Fibroblast of skin of right quadriceps (primary cell): Measurements from ENCODE around the gene CFAP119.
A peak's percentile ranks its signal among the peaks of the same experiment; 100 is the strongest.
"Not testable (repeated sequence)": the region's sequence is repeated elsewhere in the genome, so short reads cannot be mapped to it uniquely, and the experiment has no call there.

ENCODE experiments used
- DNase-seq: peaks from one replicate; pipeline ENCODE4 v3.0.0-alpha.2; 2013

Gene CFAP119

DNA sequence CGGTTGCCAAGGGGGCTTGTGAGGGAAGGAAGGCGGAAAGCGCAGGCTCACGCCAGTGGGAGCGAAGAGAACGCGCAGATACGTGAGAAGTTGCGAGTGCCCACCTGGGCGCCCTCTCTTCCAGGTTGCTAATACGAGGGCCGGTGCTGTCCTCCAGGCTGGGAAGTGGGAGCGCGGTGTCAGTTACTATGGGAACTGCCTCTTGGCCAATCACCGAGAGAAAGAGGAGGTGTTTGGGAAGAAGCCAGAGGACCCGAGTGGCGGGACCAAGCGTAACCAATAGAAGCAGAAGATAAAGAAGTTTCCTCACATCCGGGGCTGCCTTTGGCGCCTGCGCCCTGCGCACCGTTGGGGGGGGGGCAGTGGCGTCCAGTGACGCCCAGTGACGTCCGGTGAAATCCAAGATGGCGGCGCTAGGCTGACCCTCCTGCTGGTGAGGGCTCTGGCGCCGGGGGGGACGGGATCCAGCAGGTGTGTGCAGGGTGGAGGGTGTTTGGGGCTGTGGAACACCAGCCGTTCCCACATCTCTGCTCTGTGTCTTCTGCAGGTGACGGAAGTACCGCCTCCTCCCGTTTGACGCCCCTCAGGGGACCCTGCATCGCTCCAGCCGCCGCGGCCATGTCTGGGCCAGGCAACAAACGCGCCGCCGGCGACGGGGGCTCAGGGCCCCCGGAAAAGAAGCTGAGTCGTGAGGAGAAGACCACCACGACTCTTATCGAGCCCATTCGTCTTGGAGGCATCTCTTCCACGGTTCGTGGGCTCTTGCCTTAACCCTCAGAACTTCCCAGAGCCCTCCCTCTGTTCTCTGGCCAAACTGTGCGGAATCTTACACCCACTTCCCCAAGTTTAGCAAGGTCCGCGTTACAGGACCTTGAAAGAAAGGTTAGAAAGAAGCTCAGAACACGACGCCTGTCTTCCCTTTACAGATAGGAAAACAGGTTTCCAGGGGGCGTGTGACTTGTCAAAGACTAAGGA, at the start of gene CFAP119, which contains the start of gene RNF40:
Gene CFAP119 (minus strand): TSS at position 135 of the 975 bp plus-strand sequence. CDS start 314 bp downstream, outside the sequence.
Gene RNF40 (plus strand): TSS at position 395 of the 975 bp plus-strand sequence. CDS start 224 bp downstream, at position 619.
- DNase-seq, result peak; percentile 97

DNA sequence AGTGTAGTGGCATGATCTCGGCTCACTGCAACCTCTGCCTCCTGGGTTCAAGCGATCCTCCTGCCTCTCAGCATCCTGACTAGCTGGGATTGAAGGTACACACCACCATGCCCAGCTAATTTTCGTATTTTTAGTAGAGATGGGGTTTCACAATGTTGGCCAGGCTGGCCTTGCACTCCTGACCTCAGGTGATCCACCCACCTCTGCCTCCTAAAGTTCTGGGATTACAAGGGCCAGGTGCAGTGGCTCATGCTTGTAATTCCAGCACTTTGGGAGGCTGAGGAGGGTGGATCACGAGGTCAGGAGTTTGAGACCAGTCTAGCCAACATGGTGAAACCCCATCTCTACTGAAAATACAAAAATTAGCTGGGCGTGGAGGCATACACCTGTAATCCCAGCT, 47.8 kb upstream of the CFAP119 start:
- not testable (repeated sequence) for DNase-seq

DNA sequence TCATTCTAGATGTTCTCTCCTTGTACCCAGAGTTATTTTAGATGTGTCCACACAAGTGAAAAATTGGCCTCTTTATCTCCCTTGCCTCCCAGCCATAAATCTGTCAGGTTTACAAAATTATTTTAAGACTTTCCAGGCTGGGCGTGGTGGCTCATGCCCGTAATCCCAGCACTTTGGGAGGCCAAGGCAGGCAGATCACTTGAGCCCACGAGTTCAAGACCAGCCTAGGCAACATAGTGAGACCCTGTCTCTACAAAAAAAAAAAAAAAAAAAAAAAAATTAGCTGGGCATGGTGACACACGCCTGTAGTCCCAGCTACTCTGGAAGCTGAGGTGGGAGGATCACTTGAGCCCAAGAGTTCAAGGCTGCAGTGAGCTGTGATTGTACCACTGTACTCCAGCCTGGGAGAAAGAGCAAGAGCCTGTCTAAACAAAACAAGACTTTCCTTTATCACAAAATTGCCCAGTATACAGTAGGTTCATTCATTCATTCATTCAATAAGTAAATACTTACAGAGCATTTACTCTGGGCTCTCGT, 47.1 kb upstream of the CFAP119 start:
- not testable (repeated sequence) for DNase-seq

DNA sequence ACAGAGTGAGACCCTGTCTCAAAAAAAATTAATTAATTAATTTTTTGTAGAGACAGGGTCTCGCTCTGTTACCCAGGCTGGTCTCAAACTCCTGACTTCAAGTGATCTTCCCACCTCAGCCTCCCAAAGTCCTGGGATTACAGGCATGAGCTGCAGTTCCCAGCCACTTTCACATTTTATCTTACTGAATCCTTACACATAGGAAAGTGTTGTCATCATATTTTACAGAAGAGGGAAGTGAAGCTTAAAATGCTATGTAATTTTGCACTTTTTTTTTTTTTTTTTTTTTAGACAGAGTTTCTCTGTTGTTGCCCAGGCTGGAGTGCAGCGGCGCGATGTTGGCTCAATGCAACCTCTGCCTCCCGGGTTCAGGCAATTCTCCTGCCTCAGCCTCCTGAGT, 46.3 kb upstream of the CFAP119 start:
- DNase-seq, result no peak

GRCh38 chr16:30805370-30806169, 43.7 kb upstream of the CFAP119 start:
- DNase-seq, result peak; percentile 74

- no peak for DNase-seq
These were observed 43.2 kb upstream of the CFAP119 start for GRCh38 chr16:30805056-30805369.

DNA sequence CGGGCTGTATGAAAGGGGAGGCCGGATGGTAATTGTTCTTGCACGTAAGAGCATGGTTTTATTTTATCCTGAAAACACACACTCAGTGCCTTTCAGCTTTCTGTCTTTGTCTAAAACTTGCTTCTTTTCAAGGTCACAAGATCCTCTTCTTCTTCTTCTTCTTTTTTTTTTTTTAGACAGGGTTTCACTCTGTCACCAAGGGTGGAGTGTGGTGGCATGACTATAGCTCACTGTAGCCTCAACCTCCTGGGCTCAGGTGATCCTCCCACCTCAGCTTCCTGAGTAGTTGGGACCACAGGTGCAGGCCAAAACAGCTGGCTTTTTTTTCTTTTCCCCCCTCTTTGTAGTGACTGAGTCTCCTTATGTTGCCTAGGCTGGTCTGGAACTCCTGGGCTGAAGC, 41.1 kb upstream of the CFAP119 start:
- DNase-seq, result no peak

- no peak for DNase-seq
These were observed 35.9 kb upstream of the CFAP119 start for GRCh38 chr16:30797670-30798309.

GRCh38 chr16:30794634-30795033, 32.8 kb upstream of the CFAP119 start:
- DNase-seq, result no peak

- no peak for DNase-seq
These were observed 31.7 kb upstream of the CFAP119 start for GRCh38 chr16:30793508-30794069.

GRCh38 chr16:30787613-30788378, 25.9 kb upstream of the CFAP119 start:
- no peak for DNase-seq

DNA sequence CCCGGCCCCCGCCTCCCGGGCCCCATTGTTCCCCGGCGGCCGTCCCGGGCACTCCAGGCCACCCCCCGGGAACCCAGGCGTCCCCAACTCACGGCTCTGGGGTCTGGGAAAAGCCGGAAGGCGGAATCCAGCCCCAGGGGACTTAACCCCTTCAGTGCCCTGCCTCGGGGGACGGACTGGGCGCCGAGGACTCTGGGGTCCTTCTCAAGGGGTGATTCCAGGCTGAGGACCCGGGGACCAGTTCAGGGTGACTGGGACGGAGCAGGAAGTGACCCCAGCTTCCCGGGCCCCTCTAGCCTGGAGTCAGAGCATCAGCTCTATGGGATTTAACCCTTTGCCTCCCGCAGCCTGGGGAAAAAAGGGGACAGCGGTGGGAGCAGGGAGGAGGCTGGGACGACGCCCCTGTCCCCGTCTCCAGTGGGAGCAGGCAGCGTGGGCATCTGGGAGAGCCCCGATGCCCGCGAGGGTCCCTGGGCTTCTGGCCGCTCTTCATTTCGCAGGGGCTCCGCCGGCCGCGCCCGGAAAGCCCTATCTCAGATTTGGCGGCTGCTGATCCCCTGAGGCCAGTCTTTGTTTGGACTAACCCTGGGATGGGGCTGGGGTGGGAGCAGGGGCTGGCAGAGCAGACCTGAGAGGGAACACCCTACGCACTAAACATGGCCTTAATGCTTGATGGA, 25.2 kb upstream of the CFAP119 start, which contains the start of gene ZNF629:
Gene ZNF629 (minus strand): TSS at position 270 of the 677 bp plus-strand sequence. CDS start 2,723 bp downstream, outside the sequence.
- DNase-seq, result peak; percentile 69

DNA sequence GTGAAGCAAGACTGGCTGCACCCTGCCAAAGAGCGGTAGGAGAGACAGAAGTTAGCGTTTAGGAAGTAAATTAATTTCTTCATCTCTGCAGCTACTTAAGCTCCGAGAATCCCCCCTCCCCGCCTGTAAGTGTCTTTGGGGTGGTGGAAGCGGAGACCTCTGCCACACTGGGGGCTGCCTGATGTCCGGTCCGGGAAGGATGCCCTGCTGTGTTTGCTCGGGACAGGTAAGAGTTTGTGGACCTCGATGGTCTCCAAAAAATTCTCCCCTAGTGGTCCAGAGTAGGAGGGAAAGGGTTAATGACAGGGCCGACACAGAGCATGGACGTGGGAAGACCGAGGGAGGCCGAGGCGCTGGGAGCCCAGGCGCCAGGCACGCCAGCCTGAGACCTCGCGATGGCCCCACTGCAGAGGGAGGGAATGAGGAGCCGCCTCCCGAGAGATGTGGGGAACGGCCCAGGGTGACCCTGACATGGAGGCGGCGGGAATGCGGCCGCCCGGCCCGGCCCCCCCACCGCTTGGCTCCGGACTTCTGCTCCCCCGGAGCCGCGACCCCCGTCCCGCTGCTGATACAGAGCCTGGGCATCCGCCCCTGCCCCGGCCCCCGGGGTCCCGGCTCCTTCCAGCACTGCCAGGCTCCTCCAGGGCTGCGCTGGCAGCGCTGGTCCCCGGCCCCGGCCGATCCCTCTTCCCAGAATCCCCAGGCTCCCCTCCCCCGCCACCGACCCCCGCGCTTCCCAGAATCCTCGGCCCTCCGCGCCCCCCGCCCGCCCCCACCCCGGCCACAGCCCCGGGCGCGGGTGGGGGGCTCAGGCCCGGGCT, 24.5 kb upstream of the CFAP119 start:
- DNase-seq, result peak; percentile 55

DNA sequence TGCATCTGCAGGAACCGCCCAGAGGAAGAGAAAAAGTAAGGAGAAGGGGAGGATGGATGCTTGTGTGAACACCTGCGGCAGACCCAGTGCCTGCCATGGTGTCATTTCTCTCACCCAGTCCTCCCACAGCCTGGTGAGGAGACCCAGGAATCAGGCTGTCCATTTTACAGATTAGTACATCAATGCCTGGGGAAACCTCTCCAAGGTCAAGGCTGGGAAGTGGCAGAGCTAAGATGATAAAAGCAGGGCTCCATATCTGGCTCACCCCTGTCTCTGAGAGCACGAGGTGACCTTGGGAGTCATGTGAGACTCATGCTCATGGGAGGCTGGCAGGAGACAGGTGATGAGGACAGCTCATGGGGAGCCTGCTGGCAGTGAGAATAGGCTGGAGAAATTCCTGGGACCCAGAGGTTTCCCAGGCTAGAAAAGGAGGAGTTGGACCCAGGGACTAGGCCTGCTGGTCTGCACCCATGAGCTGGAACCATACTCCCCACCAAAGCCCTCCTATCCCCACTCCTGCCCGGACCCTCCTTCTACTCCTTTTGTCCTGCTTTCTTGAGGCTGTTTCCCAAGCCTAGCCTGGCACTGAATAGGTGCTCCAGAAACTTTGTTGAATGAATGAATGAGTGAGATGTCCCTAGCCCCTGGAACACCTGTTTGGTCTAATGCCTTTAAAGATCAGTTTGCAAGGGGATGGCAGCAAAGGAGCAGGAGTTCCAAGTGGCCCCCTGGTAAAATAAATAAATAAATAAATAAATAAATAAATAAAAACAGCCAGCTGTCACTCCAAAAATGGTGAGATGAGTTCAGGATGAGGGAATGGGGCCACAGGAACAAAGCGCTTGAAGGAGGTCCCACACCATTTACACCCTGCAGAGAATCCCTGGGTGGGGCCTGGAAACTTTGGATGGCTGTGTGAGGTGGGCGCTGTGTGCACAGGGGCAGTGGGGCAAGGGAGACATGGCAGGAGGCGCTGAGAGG, 23.6 kb upstream of the CFAP119 start:
- DNase-seq, result no peak

DNA sequence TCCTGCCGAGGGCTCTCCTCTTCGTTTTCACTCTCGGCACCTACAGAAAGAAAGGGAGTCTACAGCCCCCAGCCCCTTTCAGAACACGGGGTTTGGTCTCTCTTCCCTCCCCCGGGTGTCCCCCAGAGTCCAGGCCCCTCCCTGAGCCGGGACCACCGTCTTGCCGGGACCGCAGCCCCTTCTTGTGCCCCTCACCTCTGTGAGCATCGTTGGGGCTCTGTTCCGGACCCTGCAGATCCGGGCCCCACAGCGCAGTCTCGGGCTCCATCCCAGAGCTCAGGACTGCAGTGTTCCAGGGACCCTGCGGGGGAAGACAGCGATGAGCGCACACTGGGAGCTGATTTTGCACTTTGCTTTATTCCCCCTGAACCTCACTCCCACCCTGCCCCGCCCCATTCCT, 22.4 kb upstream of the CFAP119 start:
- DNase-seq, result no peak

DNA sequence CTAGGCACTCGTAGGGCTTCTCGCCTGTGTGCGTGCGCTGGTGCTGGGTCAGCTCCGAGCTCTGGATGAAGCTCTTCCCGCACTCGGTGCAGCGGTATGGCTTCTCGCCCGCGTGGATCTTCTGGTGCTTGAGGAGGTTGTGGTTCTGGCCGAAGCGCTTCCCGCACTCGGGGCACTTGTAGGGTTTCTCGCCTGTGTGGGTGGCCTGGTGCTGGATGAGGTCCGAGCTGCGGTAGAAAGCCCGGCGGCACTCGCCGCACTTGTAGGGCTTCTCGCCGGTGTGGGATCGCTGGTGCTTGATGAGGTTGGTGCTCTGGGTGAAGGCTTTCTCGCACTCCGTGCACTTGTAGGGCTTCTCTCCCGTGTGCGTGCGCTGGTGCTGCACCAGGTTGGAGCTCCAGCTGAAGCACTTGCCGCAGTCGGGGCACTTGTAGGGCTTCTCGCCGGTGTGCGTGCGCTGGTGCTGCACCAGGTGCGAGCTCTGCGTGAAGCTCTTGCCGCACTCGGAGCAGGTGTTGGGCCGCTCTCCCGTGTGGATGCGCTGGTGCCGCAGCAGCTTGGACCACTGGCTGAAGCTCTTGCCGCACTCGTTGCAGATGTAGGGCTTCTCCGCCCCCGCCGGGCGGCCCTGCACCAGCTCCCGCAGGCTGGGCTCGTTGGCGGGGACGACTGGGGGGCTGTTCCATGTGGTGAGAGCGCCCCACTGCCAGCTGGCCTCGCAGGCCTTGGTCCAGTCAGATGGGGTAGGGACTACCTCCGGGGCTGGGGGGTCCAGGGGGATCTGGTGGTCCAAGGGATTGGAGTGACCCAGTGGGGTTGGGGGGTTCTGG, 21.6 kb upstream of the CFAP119 start:
- no peak for DNase-seq

DNA sequence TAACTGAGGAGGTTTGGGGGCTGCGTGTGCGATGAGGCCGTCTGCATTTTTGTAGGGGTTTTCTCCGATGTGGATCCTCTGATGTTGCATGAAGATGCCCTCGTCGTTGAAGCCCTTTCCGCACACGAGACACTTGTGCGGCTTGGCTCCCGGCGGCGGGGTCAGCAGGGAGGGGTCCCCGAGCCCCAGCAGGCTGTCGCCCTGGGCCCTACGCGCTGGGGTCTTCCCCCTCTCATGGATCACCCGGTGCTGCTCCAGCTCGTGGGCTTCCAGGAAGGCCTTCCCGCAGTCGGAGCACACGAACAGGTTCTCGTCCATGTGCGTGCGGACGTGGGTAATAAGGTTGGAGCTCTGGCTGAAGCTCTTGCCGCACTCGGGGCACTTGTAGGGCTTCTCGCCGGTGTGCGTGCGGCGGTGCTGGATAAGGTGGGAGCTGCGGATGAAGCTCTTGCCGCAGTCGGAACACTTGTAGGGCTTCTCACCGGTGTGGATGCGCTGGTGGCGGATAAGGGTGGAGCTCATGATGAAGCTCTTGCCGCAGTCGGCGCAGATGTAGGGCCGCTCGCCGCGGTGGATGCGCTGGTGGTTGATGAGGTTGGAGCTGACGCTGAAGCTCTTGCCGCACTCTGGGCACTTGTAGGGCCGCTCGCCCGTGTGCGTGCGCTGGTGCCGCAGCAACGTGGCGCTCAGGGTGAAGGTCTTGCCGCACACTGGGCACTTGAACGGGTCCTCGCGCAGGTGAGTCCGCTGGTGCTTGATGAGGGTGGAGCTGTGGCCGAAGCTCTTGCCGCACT, 20.8 kb upstream of the CFAP119 start:
- DNase-seq, result no peak
